Measurements from ENCODE around the gene NECTIN2.

The NECTIN2 gene

DNA sequence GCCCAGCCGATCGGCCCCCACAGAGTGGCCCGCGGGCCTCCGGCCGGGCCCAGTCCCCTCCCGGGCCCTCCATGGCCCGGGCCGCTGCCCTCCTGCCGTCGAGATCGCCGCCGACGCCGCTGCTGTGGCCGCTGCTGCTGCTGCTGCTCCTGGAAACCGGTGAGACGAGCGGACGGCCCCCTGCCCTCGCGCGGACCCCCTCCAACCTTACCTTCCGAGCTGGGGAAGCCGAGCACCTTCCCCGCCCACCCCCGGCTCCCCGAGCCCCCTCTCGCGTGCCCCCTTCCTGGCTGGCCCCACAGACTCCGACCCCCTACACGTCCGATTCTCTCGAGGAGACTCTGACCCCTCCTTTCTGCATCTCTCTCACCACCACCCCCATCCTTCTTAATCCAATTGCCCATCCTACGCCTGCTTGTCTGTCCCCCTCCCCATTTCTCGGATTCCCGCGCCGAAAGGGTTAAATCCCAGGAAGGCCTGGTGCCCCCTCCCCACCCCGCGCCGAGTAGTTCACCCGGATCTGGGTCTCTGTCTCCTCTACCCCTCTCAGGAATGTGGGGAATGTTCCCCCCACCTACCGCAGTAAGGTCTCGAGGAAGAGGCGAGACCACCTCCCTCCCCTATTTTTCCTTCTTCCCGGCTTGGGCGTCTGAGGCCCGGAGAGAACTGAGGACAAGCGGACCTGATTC is 502 bp downstream of the NECTIN2 start:
- Histone ChIP-seq H3K79me2 (ENCODE audit: control insufficient read depth, low read length) (no peaks in the 10 kb centered on the region), H3K9me2 (replicated peaks; ENCODE audit: control insufficient read depth, low read length) (no peaks in the 10 kb centered on the region)

DNA sequence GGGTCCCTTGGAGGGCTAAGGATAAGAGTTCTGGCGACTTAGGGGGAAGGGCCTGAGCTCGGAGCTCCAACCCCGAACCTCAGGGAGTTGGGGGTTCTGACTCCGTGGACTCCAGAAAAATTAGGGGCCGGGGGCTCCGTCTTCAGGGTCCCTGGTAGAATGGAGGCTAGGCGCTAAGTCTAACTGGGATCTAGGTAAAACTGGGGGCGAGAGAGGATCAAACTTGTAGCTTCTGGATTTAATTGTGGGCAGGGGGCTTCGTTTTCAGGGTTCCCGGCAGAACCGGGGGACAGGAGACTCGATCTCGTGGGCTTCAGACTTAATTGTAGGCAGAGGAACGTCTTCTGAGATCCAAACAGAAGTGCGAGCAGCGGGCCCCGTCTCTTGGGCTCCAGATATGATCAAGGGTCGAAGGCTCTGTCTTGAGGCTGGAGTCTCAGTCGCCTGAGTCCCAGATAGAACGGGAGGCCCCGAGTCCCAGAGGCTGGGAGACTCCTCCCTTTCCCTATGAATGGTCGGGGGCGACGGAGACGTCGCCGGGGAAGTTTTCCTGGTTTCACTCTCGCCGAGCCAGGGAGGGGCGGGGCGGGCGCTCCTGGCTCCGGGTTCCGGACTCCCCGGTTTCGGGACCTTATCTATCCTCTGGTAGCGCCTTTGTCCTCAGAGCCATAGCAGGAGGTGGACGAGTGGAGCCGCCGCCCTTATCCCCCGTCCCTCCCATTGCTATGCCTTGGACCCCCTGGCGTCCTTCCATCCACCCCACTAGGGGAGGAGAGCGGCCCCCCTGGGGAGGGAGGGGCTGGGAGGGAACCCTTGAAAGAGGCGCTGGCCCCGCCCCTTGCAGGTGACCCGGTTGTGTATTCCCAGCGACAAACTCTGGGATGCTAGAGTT is 1.3 kb downstream of the NECTIN2 start:
- TF ChIP-seq EZH2phosphoT487 (IDR thresholded peaks at IDR 0.05; ENCODE audit: borderline replicate concordance, low read length): no peak
- TF ChIP-seq, protein P1, sequence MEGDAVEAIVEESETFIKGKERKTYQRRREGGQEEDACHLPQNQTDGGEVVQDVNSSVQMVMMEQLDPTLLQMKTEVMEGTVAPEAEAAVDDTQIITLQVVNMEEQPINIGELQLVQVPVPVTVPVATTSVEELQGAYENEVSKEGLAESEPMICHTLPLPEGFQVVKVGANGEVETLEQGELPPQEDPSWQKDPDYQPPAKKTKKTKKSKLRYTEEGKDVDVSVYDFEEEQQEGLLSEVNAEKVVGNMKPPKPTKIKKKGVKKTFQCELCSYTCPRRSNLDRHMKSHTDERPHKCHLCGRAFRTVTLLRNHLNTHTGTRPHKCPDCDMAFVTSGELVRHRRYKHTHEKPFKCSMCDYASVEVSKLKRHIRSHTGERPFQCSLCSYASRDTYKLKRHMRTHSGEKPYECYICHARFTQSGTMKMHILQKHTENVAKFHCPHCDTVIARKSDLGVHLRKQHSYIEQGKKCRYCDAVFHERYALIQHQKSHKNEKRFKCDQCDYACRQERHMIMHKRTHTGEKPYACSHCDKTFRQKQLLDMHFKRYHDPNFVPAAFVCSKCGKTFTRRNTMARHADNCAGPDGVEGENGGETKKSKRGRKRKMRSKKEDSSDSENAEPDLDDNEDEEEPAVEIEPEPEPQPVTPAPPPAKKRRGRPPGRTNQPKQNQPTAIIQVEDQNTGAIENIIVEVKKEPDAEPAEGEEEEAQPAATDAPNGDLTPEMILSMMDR (IDR thresholded peaks at IDR 0.05; ENCODE audit: low read depth, low read length, poor library complexity, severe bottlenecking): no peak
- no peaks in the 10 kb centered on the region for H3K36me3 ChIP-seq (ENCODE audit: control insufficient read depth, low read length)
- H3K4me2 ChIP-seq (ENCODE audit: low read length): no peak overlapping the region
- no peaks in the 10 kb centered on the region for H3K9me3 ChIP-seq (ENCODE audit: control insufficient read depth, insufficient read depth, low read length)
- no peak overlapping the region for H3K27ac ChIP-seq (ENCODE audit: low read depth, low read length)
- H4K20me1 ChIP-seq (ENCODE audit: control insufficient read depth, insufficient read depth, low read depth, low read length): peaks cover 6% of the 10 kb centered on the region; the same call in 1 of the 2 replicates
- H3K9me2 ChIP-seq (replicated peaks; ENCODE audit: control insufficient read depth, low read length): no peaks in the 10 kb centered on the region
- peaks cover 43% of the 10 kb centered on the region for H3K27me3 ChIP-seq (ENCODE audit: control insufficient read depth, low read length)
- H3F3A ChIP-seq (ENCODE audit: control insufficient read depth, insufficient read depth): peaks cover 5% of the 10 kb centered on the region; the same call in 1 of the 2 replicates
- no peaks in the 10 kb centered on the region for H3K79me2 ChIP-seq (ENCODE audit: control insufficient read depth, low read length)
- H3K4me1 ChIP-seq (ENCODE audit: control insufficient read depth, low read length): peaks cover 19% of the 10 kb centered on the region
- no peak overlapping the region for H3K4me3 ChIP-seq (ENCODE audit: low read length)

More for the DNA sequence above, 502 bp downstream of the NECTIN2 start:
- Histone ChIP-seq H3K4me3 (ENCODE audit: low read length) (peak overlapping the region; percentile 76), H3F3A (ENCODE audit: control insufficient read depth, insufficient read depth) (peaks cover 5% of the 10 kb centered on the region; the same call in 1 of the 2 replicates), H3K27ac (ENCODE audit: low read depth, low read length) (no peak overlapping the region), H3K4me2 (ENCODE audit: low read length) (peak overlapping the region; percentile 86), H3K9me3 (ENCODE audit: control insufficient read depth, insufficient read depth, low read length) (no peaks in the 10 kb centered on the region), H3K36me3 (ENCODE audit: control insufficient read depth, low read length) (no peaks in the 10 kb centered on the region), H4K20me1 (ENCODE audit: control insufficient read depth, insufficient read depth, low read depth, low read length) (peaks cover 6% of the 10 kb centered on the region; the same call in 1 of the 2 replicates), H3K27me3 (ENCODE audit: control insufficient read depth, low read length) (peaks cover 43% of the 10 kb centered on the region), H3K4me1 (ENCODE audit: control insufficient read depth, low read length) (peaks cover 19% of the 10 kb centered on the region)
- TF ChIP-seq, protein P1 (IDR thresholded peaks at IDR 0.05; ENCODE audit: low read depth, low read length, poor library complexity, severe bottlenecking): no peak
- no peak for TF ChIP-seq EZH2phosphoT487 (IDR thresholded peaks at IDR 0.05; ENCODE audit: borderline replicate concordance, low read length)

DNA sequence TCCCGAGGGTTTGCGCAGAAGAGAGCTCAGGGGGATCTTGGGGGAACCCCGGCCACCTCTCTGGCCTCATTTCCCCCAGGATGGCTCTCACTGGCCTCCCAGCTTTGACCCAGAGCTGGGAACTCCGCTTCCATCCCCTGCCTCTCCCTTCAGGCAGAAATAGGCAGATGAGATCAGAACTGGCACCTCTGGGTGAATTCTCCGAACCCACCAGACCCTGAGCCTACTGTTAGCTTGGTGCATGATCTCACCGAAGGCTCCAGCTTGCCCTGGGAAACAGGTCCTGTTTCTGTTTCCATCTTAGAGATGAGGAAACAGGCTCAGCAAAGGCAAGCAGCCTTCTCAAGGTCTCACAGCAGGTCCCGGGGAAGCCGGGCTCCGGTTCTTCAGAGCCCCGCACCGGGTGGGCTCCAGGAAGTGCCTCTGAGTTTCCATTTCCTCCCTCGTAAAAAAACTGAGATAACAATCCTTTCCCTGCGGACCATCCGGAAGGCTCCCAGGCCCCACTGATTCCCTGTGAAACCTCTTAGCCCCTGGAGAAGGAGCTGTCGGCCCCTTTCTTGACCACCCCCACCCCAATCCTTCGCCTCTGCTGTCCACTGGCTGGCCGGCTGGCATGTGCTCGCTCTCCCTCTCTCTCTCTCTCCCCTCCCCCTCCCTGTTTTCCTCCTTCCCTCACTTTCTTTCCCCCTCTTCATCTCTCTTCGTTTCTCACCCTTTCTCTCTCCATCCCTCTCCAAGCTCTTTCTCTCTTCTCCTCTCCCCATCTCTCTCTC is 2.1 kb downstream of the NECTIN2 start:
- H3K27ac ChIP-seq (ENCODE audit: low read depth, low read length): no peak overlapping the region

More for the DNA sequence above, 2.1 kb downstream of the NECTIN2 start:
- Histone ChIP-seq H3K9me2 (replicated peaks; ENCODE audit: control insufficient read depth, low read length) (no peaks in the 10 kb centered on the region), H3K4me3 (ENCODE audit: low read length) (no peak overlapping the region), H4K20me1 (ENCODE audit: control insufficient read depth, insufficient read depth, low read depth, low read length) (peaks cover 6% of the 10 kb centered on the region; the same call in 1 of the 2 replicates), H3K9me3 (ENCODE audit: control insufficient read depth, insufficient read depth, low read length) (no peaks in the 10 kb centered on the region), H3K36me3 (ENCODE audit: control insufficient read depth, low read length) (no peaks in the 10 kb centered on the region), H3K27me3 (ENCODE audit: control insufficient read depth, low read length) (peaks cover 43% of the 10 kb centered on the region), H3K4me1 (ENCODE audit: control insufficient read depth, low read length) (peaks cover 19% of the 10 kb centered on the region), H3K4me2 (ENCODE audit: low read length) (no peak overlapping the region), H3K79me2 (ENCODE audit: control insufficient read depth, low read length) (no peaks in the 10 kb centered on the region), H3F3A (ENCODE audit: control insufficient read depth, insufficient read depth) (peaks cover 5% of the 10 kb centered on the region; the same call in 1 of the 2 replicates)
- TF ChIP-seq, protein P1 (IDR thresholded peaks at IDR 0.05; ENCODE audit: low read depth, low read length, poor library complexity, severe bottlenecking): no peak
- TF ChIP-seq EZH2phosphoT487 (IDR thresholded peaks at IDR 0.05; ENCODE audit: borderline replicate concordance, low read length): no peak
